Neural progenitor cell (in vitro differentiated cells): ENCODE results near the gene WDR45B.

Source experiments
- CTCF ChIP-seq: fragments of 200-600 bp; sonication (generic); IDR thresholded peaks from 2 replicates; pipeline ENCODE4 v1.5.1; 2017; ENCODE audit warnings: antibody characterized with exemption, mild to moderate bottlenecking
- EZH2 ChIP-seq: fragments of 200-600 bp; sonication (generic); IDR thresholded peaks from 2 replicates; pipeline ENCODE4 v1.6.1; 2017; ENCODE audit warnings: antibody characterized with exemption, mild to moderate bottlenecking, moderate library complexity

GRCh38 chr17:82574041-82574440, 74.2 kb downstream of the WDR45B start:
- TF ChIP-seq EZH2 = no peak
- TF ChIP-seq CTCF = no peak
